HepG2 (cell line): ENCODE measurements around the gene ENO1. TPM values are rescaled to one million over a fixed set of nuclear protein-coding genes. Genes with fewer than 3 reads are reported as not detected.
A peak's percentile ranks its signal among the peaks of the same experiment; 100 is the strongest.

Experiments
- CHD4 ChIP-seq: fragments of 200-600 bp; sonication (generic); IDR thresholded peaks from 2 replicates; pipeline ENCODE4 v1.7.0; 2017; ENCODE audit warnings: mild to moderate bottlenecking, low read length, borderline replicate concordance
- GFI1 ChIP-seq: sonication (generic); formaldehyde crosslinking; IDR thresholded peaks from 2 replicates; pipeline ENCODE4 v1.5.0; 2020; ENCODE audit warnings: missing genetic modification reagents, mild to moderate bottlenecking, borderline replicate concordance
- RAD21 ChIP-seq: fragments of 450-650 bp; formaldehyde crosslinking; IDR thresholded peaks from 2 replicates; pipeline ENCODE4 v1.5.0; 2020; ENCODE audit warnings: mild to moderate bottlenecking
- SNRNP70 ChIP-seq: fragments of 200-400 bp; formaldehyde crosslinking; IDR thresholded peaks from 2 replicates; pipeline ENCODE4 v1.6.1; 2017; ENCODE audit warnings: mild to moderate bottlenecking, low read depth, low read length, moderate library complexity
- SUZ12 ChIP-seq: fragments of 150-350 bp; IDR thresholded peaks from 2 replicates; pipeline ENCODE4 v1.6.1; 2014; ENCODE audit warnings: low read depth, low read length
- THAP11 ChIP-seq: IDR thresholded peaks from 2 replicates; pipeline ENCODE4 v1.6.1; 2016; ENCODE audit warnings: missing biosample characterization, missing genetic modification reagents
- ZNF546 ChIP-seq: sonication (generic); formaldehyde crosslinking; conservative IDR thresholded peaks from 2 replicates; pipeline ENCODE4 v1.8.1; 2023; ENCODE audit warnings: mild to moderate bottlenecking, missing genetic modification reagents
- ZNF788 ChIP-seq: sonication (generic); formaldehyde crosslinking; IDR thresholded peaks from 2 replicates; pipeline ENCODE4 v1.5.0; 2020; ENCODE audit warnings: mild to moderate bottlenecking, missing genetic modification reagents, borderline replicate concordance
- polyA plus RNA-seq, 8 experiments: library from polyadenylated mRNA; depleted of rRNA in 3 of 8; stranded (reverse) in 7 of 8; unstranded in 1 of 8; fragments of >200 nt; fragmentation: Illumina TruSeq in 4 of 8; extraction: Trizol in 4 of 8; gene quantifications; 2 replicates each; pipeline versions ENCODE4 v1.2.1 to v1.2.3, GENCODE V29; 2011 to 2016; ENCODE audit warnings: low read depth in 4 of 8, missing spikeins in 1 of 8, mixed read lengths in 1 of 8; ENCODE audit not compliant: insufficient read depth in 1 of 8
- total RNA-seq, 5 experiments: library from RNA; depleted of rRNA; stranded (reverse); fragments of >200 nt; fragmentation: Illumina TruSeq; extraction: Trizol; gene quantifications; 2 replicates each; pipeline ENCODE4 v1.2.3, GENCODE V29; 2016; ENCODE audit warnings: low read depth in 1 of 5
- TF ChIP-seq, protein P1 (sequence below): sonication (generic); formaldehyde crosslinking; IDR thresholded peaks from 2 replicates; pipeline ENCODE4 v1.4.0; 2020; ENCODE audit warnings: missing genetic modification reagents, borderline replicate concordance
- TF ChIP-seq, protein P2 (sequence below): IDR thresholded peaks from 2 replicates; pipeline ENCODE4 v1.6.1; 2016; ENCODE audit warnings: missing compliant biosample characterization, missing genetic modification reagents, borderline replicate concordance
- TF ChIP-seq, protein P3 (sequence below): sonication (generic); formaldehyde crosslinking; IDR thresholded peaks from 2 replicates; pipeline ENCODE4 v1.5.0; 2020; ENCODE audit warnings: missing genetic modification reagents
- TF ChIP-seq, protein P4 (sequence below): sonication (generic); formaldehyde crosslinking; IDR thresholded peaks from 2 replicates; pipeline ENCODE4 v1.4.0; 2020; ENCODE audit warnings: low read depth, mild to moderate bottlenecking, missing genetic modification reagents
- TF ChIP-seq, protein P5 (sequence below): sonication (generic); formaldehyde crosslinking; IDR thresholded peaks from 2 replicates; pipeline ENCODE4 v1.4.0; 2020; ENCODE audit warnings: mild to moderate bottlenecking, missing genetic modification reagents, borderline replicate concordance

ENO1 gene
- total and polyA plus RNA-seq, 2 of the 13 experiments (the other 11 are each of a cell fraction or from before 2014, with no cell fraction given): 1,559 to 3,103 TPM

DNA sequence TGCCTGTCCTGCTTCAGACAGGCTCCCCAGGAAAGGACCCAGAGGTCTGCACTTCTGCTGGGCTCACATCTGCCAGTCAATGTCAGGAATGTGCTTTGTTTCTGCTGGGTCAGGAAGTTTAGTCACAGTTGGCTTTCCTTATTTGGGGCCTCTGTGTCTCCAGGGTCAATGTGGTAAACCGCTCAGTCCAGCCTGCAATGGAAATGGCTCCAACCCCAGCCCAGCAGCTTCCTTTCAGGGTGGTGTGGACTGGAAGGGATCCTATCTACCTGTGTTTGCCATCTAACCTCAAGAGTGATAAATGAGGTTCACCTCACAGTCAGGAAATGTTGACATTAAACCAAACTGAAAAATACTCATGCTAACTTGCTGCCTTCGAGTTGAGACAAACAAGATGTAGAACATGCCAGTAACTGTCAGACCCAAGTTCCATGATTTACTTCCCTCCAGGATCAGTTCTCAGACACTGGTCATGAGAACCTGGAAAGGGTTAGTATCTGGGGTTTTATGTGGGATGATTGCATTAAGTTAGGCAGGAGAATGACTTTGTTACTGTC, 20.3 kb downstream of the ENO1 start (continued):
- TF ChIP-seq THAP11 (CRISPR knock-in tag) (no peak), CHD4 (no peak), ZNF546 (CRISPR knock-in tag) (no peak), SNRNP70 (no peak), RAD21 (CRISPR knock-in tag) (no peak), ZNF788 (CRISPR knock-in tag) (peak; percentile 22; the same call in 1 of the 2 replicates), GFI1 (CRISPR knock-in tag) (peak; percentile 65), SUZ12 (no peak)
- TF ChIP-seq, protein P1, sequence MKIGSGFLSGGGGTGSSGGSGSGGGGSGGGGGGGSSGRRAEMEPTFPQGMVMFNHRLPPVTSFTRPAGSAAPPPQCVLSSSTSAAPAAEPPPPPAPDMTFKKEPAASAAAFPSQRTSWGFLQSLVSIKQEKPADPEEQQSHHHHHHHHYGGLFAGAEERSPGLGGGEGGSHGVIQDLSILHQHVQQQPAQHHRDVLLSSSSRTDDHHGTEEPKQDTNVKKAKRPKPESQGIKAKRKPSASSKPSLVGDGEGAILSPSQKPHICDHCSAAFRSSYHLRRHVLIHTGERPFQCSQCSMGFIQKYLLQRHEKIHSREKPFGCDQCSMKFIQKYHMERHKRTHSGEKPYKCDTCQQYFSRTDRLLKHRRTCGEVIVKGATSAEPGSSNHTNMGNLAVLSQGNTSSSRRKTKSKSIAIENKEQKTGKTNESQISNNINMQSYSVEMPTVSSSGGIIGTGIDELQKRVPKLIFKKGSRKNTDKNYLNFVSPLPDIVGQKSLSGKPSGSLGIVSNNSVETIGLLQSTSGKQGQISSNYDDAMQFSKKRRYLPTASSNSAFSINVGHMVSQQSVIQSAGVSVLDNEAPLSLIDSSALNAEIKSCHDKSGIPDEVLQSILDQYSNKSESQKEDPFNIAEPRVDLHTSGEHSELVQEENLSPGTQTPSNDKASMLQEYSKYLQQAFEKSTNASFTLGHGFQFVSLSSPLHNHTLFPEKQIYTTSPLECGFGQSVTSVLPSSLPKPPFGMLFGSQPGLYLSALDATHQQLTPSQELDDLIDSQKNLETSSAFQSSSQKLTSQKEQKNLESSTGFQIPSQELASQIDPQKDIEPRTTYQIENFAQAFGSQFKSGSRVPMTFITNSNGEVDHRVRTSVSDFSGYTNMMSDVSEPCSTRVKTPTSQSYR (CRISPR knock-in tag): no peak
- TF ChIP-seq, protein P2, sequence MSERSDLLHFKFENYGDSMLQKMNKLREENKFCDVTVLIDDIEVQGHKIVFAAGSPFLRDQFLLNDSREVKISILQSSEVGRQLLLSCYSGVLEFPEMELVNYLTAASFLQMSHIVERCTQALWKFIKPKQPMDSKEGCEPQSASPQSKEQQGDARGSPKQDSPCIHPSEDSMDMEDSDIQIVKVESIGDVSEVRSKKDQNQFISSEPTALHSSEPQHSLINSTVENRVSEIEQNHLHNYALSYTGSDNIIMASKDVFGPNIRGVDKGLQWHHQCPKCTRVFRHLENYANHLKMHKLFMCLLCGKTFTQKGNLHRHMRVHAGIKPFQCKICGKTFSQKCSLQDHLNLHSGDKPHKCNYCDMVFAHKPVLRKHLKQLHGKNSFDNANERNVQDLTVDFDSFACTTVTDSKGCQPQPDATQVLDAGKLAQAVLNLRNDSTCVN: no peak
- TF ChIP-seq, protein P3, sequence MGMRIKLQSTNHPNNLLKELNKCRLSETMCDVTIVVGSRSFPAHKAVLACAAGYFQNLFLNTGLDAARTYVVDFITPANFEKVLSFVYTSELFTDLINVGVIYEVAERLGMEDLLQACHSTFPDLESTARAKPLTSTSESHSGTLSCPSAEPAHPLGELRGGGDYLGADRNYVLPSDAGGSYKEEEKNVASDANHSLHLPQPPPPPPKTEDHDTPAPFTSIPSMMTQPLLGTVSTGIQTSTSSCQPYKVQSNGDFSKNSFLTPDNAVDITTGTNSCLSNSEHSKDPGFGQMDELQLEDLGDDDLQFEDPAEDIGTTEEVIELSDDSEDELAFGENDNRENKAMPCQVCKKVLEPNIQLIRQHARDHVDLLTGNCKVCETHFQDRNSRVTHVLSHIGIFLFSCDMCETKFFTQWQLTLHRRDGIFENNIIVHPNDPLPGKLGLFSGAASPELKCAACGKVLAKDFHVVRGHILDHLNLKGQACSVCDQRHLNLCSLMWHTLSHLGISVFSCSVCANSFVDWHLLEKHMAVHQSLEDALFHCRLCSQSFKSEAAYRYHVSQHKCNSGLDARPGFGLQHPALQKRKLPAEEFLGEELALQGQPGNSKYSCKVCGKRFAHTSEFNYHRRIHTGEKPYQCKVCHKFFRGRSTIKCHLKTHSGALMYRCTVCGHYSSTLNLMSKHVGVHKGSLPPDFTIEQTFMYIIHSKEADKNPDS (CRISPR knock-in tag): no peak
- TF ChIP-seq, protein P4, sequence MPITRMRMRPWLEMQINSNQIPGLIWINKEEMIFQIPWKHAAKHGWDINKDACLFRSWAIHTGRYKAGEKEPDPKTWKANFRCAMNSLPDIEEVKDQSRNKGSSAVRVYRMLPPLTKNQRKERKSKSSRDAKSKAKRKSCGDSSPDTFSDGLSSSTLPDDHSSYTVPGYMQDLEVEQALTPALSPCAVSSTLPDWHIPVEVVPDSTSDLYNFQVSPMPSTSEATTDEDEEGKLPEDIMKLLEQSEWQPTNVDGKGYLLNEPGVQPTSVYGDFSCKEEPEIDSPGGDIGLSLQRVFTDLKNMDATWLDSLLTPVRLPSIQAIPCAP: no peak
- TF ChIP-seq, protein P5, sequence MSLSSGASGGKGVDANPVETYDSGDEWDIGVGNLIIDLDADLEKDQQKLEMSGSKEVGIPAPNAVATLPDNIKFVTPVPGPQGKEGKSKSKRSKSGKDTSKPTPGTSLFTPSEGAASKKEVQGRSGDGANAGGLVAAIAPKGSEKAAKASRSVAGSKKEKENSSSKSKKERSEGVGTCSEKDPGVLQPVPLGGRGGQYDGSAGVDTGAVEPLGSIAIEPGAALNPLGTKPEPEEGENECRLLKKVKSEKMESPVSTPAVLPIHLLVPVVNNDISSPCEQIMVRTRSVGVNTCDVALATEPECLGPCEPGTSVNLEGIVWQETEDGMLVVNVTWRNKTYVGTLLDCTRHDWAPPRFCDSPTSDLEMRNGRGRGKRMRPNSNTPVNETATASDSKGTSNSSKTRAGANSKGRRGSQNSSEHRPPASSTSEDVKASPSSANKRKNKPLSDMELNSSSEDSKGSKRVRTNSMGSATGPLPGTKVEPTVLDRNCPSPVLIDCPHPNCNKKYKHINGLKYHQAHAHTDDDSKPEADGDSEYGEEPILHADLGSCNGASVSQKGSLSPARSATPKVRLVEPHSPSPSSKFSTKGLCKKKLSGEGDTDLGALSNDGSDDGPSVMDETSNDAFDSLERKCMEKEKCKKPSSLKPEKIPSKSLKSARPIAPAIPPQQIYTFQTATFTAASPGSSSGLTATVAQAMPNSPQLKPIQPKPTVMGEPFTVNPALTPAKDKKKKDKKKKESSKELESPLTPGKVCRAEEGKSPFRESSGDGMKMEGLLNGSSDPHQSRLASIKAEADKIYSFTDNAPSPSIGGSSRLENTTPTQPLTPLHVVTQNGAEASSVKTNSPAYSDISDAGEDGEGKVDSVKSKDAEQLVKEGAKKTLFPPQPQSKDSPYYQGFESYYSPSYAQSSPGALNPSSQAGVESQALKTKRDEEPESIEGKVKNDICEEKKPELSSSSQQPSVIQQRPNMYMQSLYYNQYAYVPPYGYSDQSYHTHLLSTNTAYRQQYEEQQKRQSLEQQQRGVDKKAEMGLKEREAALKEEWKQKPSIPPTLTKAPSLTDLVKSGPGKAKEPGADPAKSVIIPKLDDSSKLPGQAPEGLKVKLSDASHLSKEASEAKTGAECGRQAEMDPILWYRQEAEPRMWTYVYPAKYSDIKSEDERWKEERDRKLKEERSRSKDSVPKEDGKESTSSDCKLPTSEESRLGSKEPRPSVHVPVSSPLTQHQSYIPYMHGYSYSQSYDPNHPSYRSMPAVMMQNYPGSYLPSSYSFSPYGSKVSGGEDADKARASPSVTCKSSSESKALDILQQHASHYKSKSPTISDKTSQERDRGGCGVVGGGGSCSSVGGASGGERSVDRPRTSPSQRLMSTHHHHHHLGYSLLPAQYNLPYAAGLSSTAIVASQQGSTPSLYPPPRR: peak; percentile 16; the same call in 1 of the 2 replicates
